DOHH2 (cell line): ENCODE results near the gene TFR2.

Experiments
- CTCF ChIP-seq: fragments of 200-600 bp; sonication (generic); IDR thresholded peaks from one replicate; pipeline ENCODE4 v1.5.1; 2014; ENCODE audit warnings: antibody characterized with exemption, mild to moderate bottlenecking, low read depth, low read length; ENCODE audit not compliant: poor library complexity, severe bottlenecking
- EZH2phosphoT487 ChIP-seq: fragments of 200-600 bp; sonication (generic); IDR thresholded peaks from 2 replicates; pipeline ENCODE4 v1.6.1; 2017; ENCODE audit warnings: borderline replicate concordance, mild to moderate bottlenecking, antibody characterized with exemption, low read length, moderate library complexity, mixed read lengths

GRCh38 chr7:100668069-100668449 lies 26.7 kb upstream of the TFR2 start:
- TF ChIP-seq CTCF, result no peak
- no peak for TF ChIP-seq EZH2phosphoT487
